Endodermal cell (in vitro differentiated cells): ENCODE results near the gene SUSD2. TPM values are rescaled to one million over a fixed set of nuclear protein-coding genes. Genes with fewer than 3 reads are reported as not detected.

Source experiments
- DNase-seq: peaks from one replicate; pipeline ENCODE4 v3.0.0-alpha.2; 2017
- H3K27ac ChIP-seq: 2 replicates; pipeline ENCODE4 v1.5.1; 2013; ENCODE audit warnings: mild to moderate bottlenecking, low read depth, low read length, moderate library complexity
- H3K27me3 ChIP-seq: 2 replicates; pipeline ENCODE4 v1.6.1; 2013; ENCODE audit warnings: mild to moderate bottlenecking, low read length, moderate library complexity; ENCODE audit not compliant: insufficient read depth, control insufficient read depth, poor library complexity, severe bottlenecking
- H3K36me3 ChIP-seq: 2 replicates; pipeline ENCODE4 v1.7.0; 2013; ENCODE audit warnings: mild to moderate bottlenecking, low read length, moderate library complexity; ENCODE audit not compliant: control insufficient read depth, insufficient read depth
- H3K4me1 ChIP-seq: one replicate; pipeline ENCODE4 v1.7.0; 2013; ENCODE audit warnings: low read length; ENCODE audit not compliant: control insufficient read depth, insufficient read depth
- H3K4me3 ChIP-seq: 2 replicates; pipeline ENCODE4 v1.5.1; 2013; ENCODE audit warnings: mild to moderate bottlenecking, low read length, moderate library complexity
- H3K9ac ChIP-seq: 2 replicates; pipeline ENCODE4 v1.6.1; 2013; ENCODE audit warnings: mild to moderate bottlenecking, low read length, moderate library complexity; ENCODE audit not compliant: poor library complexity, severe bottlenecking; ENCODE audit errors: extremely low read depth
- H3K9me3 ChIP-seq: 2 replicates; pipeline ENCODE4 v1.6.1; 2013; ENCODE audit warnings: mild to moderate bottlenecking, low read length, moderate library complexity; ENCODE audit not compliant: control insufficient read depth
- H3K27ac Mint-ChIP-seq: 2 replicates; pipeline ENCODE4 v1.8.0; 2020; ENCODE audit warnings: mixed read lengths
- H3K27me3 Mint-ChIP-seq: 2 replicates; pipeline ENCODE4 v1.8.0; 2021; ENCODE audit warnings: mild to moderate bottlenecking, mixed read lengths; ENCODE audit not compliant: insufficient read depth
- H3K36me3 Mint-ChIP-seq: 2 replicates; pipeline ENCODE4 v1.8.0; 2020; ENCODE audit warnings: low read depth, mixed read lengths
- H3K4me1 Mint-ChIP-seq: 2 replicates; pipeline ENCODE4 v1.8.0; 2020; ENCODE audit warnings: mixed read lengths
- H3K4me3 Mint-ChIP-seq: 2 replicates; pipeline ENCODE4 v1.8.0; 2020; ENCODE audit warnings: mild to moderate bottlenecking, moderate library complexity, mixed read lengths
- H3K9me3 Mint-ChIP-seq: 2 replicates; pipeline ENCODE4 v1.8.0; 2020; ENCODE audit warnings: mild to moderate bottlenecking, mixed read lengths
- WGBS, 2 experiments: methylation state at CpG; one replicate each; pipeline versions ENCODE4 v1.1.5 to v1.1.7; 2013; ENCODE audit warnings: missing lambda C conversion rate in 2 of 2, mixed read lengths in 1 of 2; ENCODE audit not compliant: insufficient coverage in 1 of 2, insufficient read length in 1 of 2; 5-methylcytosine and 5-hydroxymethylcytosine counted together
- total RNA-seq, 2 donors: library from RNA; stranded (reverse); fragmentation: NEBNext Ultra II Directional in 1 of 2; extraction: Animal tissue kit (Norgen Biotek cat#: 25700) in 1 of 2; gene quantifications; 2 replicates in 1 of 2; 3 replicates in 1 of 2; pipeline ENCODE4 v1.2.1, GENCODE V29; 2021
- TF ChIP-seq, protein P1 (sequence below): fragments of 200-600 bp; sonication (generic); conservative IDR thresholded peaks from 2 replicates; pipeline ENCODE4 v1.5.0; 2021; ENCODE audit warnings: antibody characterized with exemption, mild to moderate bottlenecking

The SUSD2 gene
- total RNA-seq, 2 donors from 2014 or later, result 0.40 to 1.6 TPM

- 86 to 87% methylated on average over 4 to 14 of the region's 14 CpGs for WGBS, 2 experiments
- no peak overlapping the region for H3K9ac ChIP-seq
Observed at GRCh38 chr22:24225044-24225601, 43.8 kb downstream of the SUSD2 start.

GRCh38 chr22:24225951-24226350, 44.7 kb downstream of the SUSD2 start:
- no peaks in the 10 kb centered on the region for H3K36me3 Mint-ChIP-seq
- TF ChIP-seq, protein P1, sequence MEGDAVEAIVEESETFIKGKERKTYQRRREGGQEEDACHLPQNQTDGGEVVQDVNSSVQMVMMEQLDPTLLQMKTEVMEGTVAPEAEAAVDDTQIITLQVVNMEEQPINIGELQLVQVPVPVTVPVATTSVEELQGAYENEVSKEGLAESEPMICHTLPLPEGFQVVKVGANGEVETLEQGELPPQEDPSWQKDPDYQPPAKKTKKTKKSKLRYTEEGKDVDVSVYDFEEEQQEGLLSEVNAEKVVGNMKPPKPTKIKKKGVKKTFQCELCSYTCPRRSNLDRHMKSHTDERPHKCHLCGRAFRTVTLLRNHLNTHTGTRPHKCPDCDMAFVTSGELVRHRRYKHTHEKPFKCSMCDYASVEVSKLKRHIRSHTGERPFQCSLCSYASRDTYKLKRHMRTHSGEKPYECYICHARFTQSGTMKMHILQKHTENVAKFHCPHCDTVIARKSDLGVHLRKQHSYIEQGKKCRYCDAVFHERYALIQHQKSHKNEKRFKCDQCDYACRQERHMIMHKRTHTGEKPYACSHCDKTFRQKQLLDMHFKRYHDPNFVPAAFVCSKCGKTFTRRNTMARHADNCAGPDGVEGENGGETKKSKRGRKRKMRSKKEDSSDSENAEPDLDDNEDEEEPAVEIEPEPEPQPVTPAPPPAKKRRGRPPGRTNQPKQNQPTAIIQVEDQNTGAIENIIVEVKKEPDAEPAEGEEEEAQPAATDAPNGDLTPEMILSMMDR, result no peak
- WGBS, 2 experiments, result 75 to 95% methylated on average over 2 to 14 of the region's 14 CpGs
- Histone ChIP-seq H3K4me3 (no peak overlapping the region), H3K27me3 (no peaks in the 10 kb centered on the region), H3K4me1 (no peaks in the 10 kb centered on the region), H3K27ac (no peak overlapping the region), H3K9me3 (no peaks in the 10 kb centered on the region), H3K9ac (no peak overlapping the region), H3K36me3 (no peaks in the 10 kb centered on the region)
- no peak overlapping the region for H3K27ac Mint-ChIP-seq
- H3K4me1 Mint-ChIP-seq, result peaks cover 3% of the 10 kb centered on the region
- no peak for DNase-seq
- H3K9me3 Mint-ChIP-seq, result peaks cover 9% of the 10 kb centered on the region
- H3K4me3 Mint-ChIP-seq, result no peak overlapping the region
- H3K27me3 Mint-ChIP-seq, result no peaks in the 10 kb centered on the region

More at GRCh38 chr22:24225044-24225601, 43.8 kb downstream of the SUSD2 start:
- peaks cover 9% of the 10 kb centered on the region for H3K9me3 Mint-ChIP-seq
- TF ChIP-seq, protein P1, result no peak
- H3K27ac Mint-ChIP-seq, result no peak overlapping the region
- H3K4me3 Mint-ChIP-seq, result no peak overlapping the region
- no peaks in the 10 kb centered on the region for H3K27me3 Mint-ChIP-seq
- Histone ChIP-seq H3K4me1 (no peaks in the 10 kb centered on the region), H3K4me3 (no peak overlapping the region), H3K27ac (no peak overlapping the region), H3K9me3 (no peaks in the 10 kb centered on the region), H3K27me3 (no peaks in the 10 kb centered on the region), H3K36me3 (no peaks in the 10 kb centered on the region)
- no peak for DNase-seq
- H3K4me1 Mint-ChIP-seq, result no peaks in the 10 kb centered on the region
- no peaks in the 10 kb centered on the region for H3K36me3 Mint-ChIP-seq

DNA sequence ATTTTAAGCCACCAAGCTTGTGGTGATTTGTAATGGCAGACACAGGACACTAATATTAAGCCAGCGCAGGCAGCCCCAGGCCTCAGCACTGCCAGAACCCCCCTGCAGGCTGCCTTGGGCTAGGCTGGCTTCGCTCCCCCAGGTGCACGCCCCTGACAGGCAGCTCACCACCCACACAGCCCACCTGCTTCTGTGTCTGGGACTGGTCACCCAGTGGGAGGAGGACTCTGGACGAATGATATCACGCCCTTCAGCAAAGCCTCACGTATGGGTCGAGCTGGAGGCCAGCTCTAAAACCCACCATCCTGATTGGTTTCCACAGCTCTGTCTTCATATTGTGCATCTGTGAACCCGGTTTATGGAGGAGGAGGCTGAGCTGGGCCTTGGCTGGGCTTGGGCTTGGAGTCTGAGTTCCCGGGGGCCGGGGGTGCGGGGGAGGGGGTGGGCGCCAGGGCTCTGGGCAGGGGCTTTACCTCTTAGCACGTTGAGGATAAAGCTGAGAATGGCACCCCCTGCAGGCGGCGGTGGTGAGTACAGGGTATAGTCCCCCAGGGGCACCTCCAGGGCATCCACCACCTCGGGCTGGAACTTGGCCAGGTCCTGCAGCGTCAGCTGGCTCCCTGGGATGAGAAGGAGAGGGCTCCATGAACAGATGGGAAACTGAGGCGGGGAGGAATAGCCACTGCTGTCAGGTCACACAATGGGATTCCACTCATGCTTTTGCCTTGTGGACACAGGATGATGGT, 49.8 kb downstream of the SUSD2 start:
- Histone ChIP-seq H3K27ac (no peak overlapping the region), H3K27me3 (no peaks in the 10 kb centered on the region), H3K9ac (no peak overlapping the region), H3K36me3 (no peaks in the 10 kb centered on the region), H3K4me1 (no peaks in the 10 kb centered on the region), H3K9me3 (no peaks in the 10 kb centered on the region), H3K4me3 (no peak overlapping the region)
- H3K4me3 Mint-ChIP-seq, result no peak overlapping the region
- H3K27me3 Mint-ChIP-seq, result no peaks in the 10 kb centered on the region
- H3K27ac Mint-ChIP-seq, result no peak overlapping the region
- H3K36me3 Mint-ChIP-seq, result no peaks in the 10 kb centered on the region
- 66 to 72% methylated on average over 7 to 18 of the region's 18 CpGs for WGBS, 2 experiments
- peaks cover 3% of the 10 kb centered on the region for H3K4me1 Mint-ChIP-seq
- H3K9me3 Mint-ChIP-seq, result peaks cover 6% of the 10 kb centered on the region
- DNase-seq, result peak; percentile 96
- TF ChIP-seq, protein P1, result peak; percentile 87
